IMR-90 (cell line): ENCODE data around the gene MTCL1. TPM values are rescaled to one million over a fixed set of nuclear protein-coding genes. Genes with fewer than 3 reads are reported as not detected.

Experiments
- ATAC-seq: fragments of 200-7000 bp; cut with Tn5 transposase; 2 replicates; pipeline ENCODE4 v1.9.1; 2020; ENCODE audit warnings: low read depth, mild to moderate bottlenecking, moderate library complexity
- BruUV-seq: library from RNA; stranded (reverse); fragments of 400-500 nt; replicated peaks from 2 replicates; lab custom pipeline; 2021; lab: Mats Ljungman, UMichigan
- CTCF ChIA-PET: fragments of 300-600 bp; formaldehyde crosslinking; extraction: SDS; loops from one replicate; lab custom pipeline; 2021; ENCODE audit warnings: antibody characterized with exemption; lab: Yijun Ruan, JAX
- POLR2A ChIA-PET: fragments of 300-600 bp; sonication (Branson Sonifier 250); formaldehyde crosslinking; loops from one replicate; lab custom pipeline; 2022; ENCODE audit warnings: antibody characterized with exemption; ENCODE audit not compliant: unreplicated experiment; lab: Charles Lee
- DNase-seq: peaks from one replicate; pipeline ENCODE4 v3.0.0; 2013
- H2AFZ ChIP-seq: replicated peaks from 2 replicates; pipeline ENCODE3; 2013; ENCODE audit warnings: low read length, mild to moderate bottlenecking; ENCODE audit not compliant: poor library complexity
- H2AK5ac ChIP-seq: 2 replicates; pipeline ENCODE4 v1.6.1; 2013; ENCODE audit warnings: low read depth, low read length, inconsistent platforms
- H2AK9ac ChIP-seq: replicated peaks from 2 replicates; pipeline ENCODE3; 2013; ENCODE audit warnings: mild to moderate bottlenecking, low read depth, low read length, moderate library complexity; ENCODE audit not compliant: poor library complexity
- H2BK120ac ChIP-seq: 2 replicates; pipeline ENCODE4 v1.6.1; 2013; ENCODE audit warnings: low read depth, low read length, inconsistent platforms
- H2BK15ac ChIP-seq: 3 replicates; pipeline ENCODE4 v1.6.1; 2013; ENCODE audit warnings: low read depth, low read length, inconsistent platforms
- H2BK20ac ChIP-seq: 2 replicates; pipeline ENCODE4 v1.6.1; 2013; ENCODE audit warnings: low read depth, mild to moderate bottlenecking, inconsistent platforms, low read length, moderate library complexity
- H2BK5ac ChIP-seq: 2 replicates; pipeline ENCODE4 v1.6.1; 2013; ENCODE audit warnings: mild to moderate bottlenecking, low read depth, low read length, inconsistent platforms; ENCODE audit not compliant: poor library complexity, severe bottlenecking
- H3K14ac ChIP-seq: replicated peaks from 2 replicates; pipeline ENCODE4 v1.6.1; 2013; ENCODE audit warnings: low read depth, low read length, inconsistent platforms
- H3K18ac ChIP-seq: 2 replicates; pipeline ENCODE4 v1.6.1; 2013; ENCODE audit warnings: low read depth, low read length, control low read depth
- H3K23ac ChIP-seq: 2 replicates; pipeline ENCODE4 v1.6.1; 2013; ENCODE audit warnings: low read depth, low read length, inconsistent platforms
- H3K27ac ChIP-seq: 2 replicates; pipeline ENCODE4 v1.5.1; 2013; ENCODE audit warnings: mild to moderate bottlenecking, control low read depth, low read length; ENCODE audit not compliant: insufficient read depth
- H3K27me3 ChIP-seq: 2 replicates; pipeline ENCODE4 v1.6.1; 2013; ENCODE audit warnings: low read length; ENCODE audit not compliant: control insufficient read depth, insufficient read depth
- H3K36me3 ChIP-seq: 2 replicates; pipeline ENCODE4 v1.6.1; 2013; ENCODE audit warnings: low read length, mixed read lengths; ENCODE audit not compliant: control insufficient read depth, insufficient read depth
- H3K4ac ChIP-seq: 2 replicates; pipeline ENCODE4 v1.6.1; 2013; ENCODE audit warnings: low read depth, low read length, inconsistent platforms
- H3K4me1 ChIP-seq: 2 replicates; pipeline ENCODE4 v1.6.1; 2013; ENCODE audit warnings: low read length, mixed read lengths; ENCODE audit not compliant: control insufficient read depth, insufficient read depth
- H3K4me2 ChIP-seq: 2 replicates; pipeline ENCODE4 v1.6.1; 2013; ENCODE audit warnings: low read depth, mild to moderate bottlenecking, control low read depth, low read length, moderate library complexity
- H3K4me3 ChIP-seq: 2 replicates; pipeline ENCODE4 v1.5.1; 2013; ENCODE audit warnings: low read depth, mild to moderate bottlenecking, control low read depth, low read length, moderate library complexity; ENCODE audit not compliant: insufficient read depth
- H3K56ac ChIP-seq: 2 replicates; pipeline ENCODE4 v1.6.1; 2013; ENCODE audit warnings: low read length, inconsistent platforms; ENCODE audit not compliant: insufficient read depth; ENCODE audit errors: extremely low read depth
- H3K79me1 ChIP-seq, 2 experiments: 2 replicates each; pipeline ENCODE4 v1.6.1; 2013; ENCODE audit warnings: low read length in 2 of 2, inconsistent platforms in 1 of 2, low read depth in 1 of 2
- H3K9ac ChIP-seq: 2 replicates; pipeline ENCODE4 v1.6.1; 2013; ENCODE audit warnings: low read depth, low read length, control low read depth
- H3K9me1 ChIP-seq: 2 replicates; pipeline ENCODE4 v1.6.1; 2013; ENCODE audit warnings: low read length, inconsistent platforms; ENCODE audit not compliant: insufficient read depth
- H3K9me3 ChIP-seq: 2 replicates; pipeline ENCODE4 v1.6.1; 2013; ENCODE audit warnings: low read length; ENCODE audit not compliant: control insufficient read depth, insufficient read depth
- H4K20me1 ChIP-seq: 2 replicates; pipeline ENCODE4 v1.6.1; 2013; ENCODE audit warnings: low read length, inconsistent platforms; ENCODE audit not compliant: insufficient read depth
- H4K5ac ChIP-seq: 2 replicates; pipeline ENCODE4 v1.6.1; 2013; ENCODE audit warnings: mild to moderate bottlenecking, low read depth, low read length, control low read depth
- H4K8ac ChIP-seq, 2 experiments: 2 replicates each; pipeline ENCODE4 v1.6.1; 2013; ENCODE audit warnings: low read depth in 2 of 2, low read length in 2 of 2, control low read depth in 1 of 2, inconsistent platforms in 1 of 2
- H4K91ac ChIP-seq: 2 replicates; pipeline ENCODE4 v1.6.1; 2013; ENCODE audit warnings: low read depth, low read length, inconsistent platforms; ENCODE audit not compliant: insufficient read depth
- CEBPB ChIP-seq: IDR thresholded peaks from 2 replicates; pipeline ENCODE4 v1.6.1; 2012; ENCODE audit warnings: low read depth, low read length, improper control_type of control experiment
- POLR2A ChIP-seq: IDR thresholded peaks from 2 replicates; pipeline ENCODE4 v1.6.1; 2012; ENCODE audit warnings: mild to moderate bottlenecking, low read depth, low read length
- WGBS, 2 experiments: methylation state at CpG; one replicate each; pipeline versions ENCODE4 v1.1.5 to v1.1.7; 2013; ENCODE audit warnings: missing lambda C conversion rate in 2 of 2; ENCODE audit not compliant: insufficient read length in 1 of 2; ENCODE audit errors: extremely low coverage in 2 of 2; 5-methylcytosine and 5-hydroxymethylcytosine counted together
- dilution Hi-C: fragments of 300-500 bp; cut with HindIII; formaldehyde crosslinking; loops from one replicate; pipeline ENCODE4 v1.14.3; 2018; ENCODE audit warnings: low sequenced_read_pairs; ENCODE audit not compliant: unreplicated experiment
- in situ Hi-C: fragments of 300-500 bp; cut with MboI; formaldehyde crosslinking; loops from 3 replicates; pipeline ENCODE4 v1.14.3; 2019; ENCODE audit warnings: low sequenced_read_pairs, inconsistent platforms, mixed read lengths
- intact Hi-C: fragments of 100-400 bp; cut with micrococcal nuclease; formaldehyde crosslinking; loops from 2 replicates; pipeline ENCODE4 v1.10.0; 2022
- polyA plus RNA-seq, 3 experiments: library from polyadenylated mRNA; depleted of rRNA; stranded (reverse); fragments of >200 nt; gene quantifications; 2 replicates each; pipeline ENCODE4 v1.2.3, GENCODE V29; 2012; ENCODE audit warnings: low replicate concordance in 1 of 3
- total RNA-seq: library from RNA; depleted of rRNA; stranded (reverse); fragments of >200 nt; gene quantifications from 2 replicates; pipeline ENCODE4 v1.2.3, GENCODE V29; 2012

The MTCL1 gene
- total and polyA plus RNA-seq, 2 of the 4 experiments (the other 2 are of a cell fraction), result 29.0 to 45.3 TPM

DNA sequence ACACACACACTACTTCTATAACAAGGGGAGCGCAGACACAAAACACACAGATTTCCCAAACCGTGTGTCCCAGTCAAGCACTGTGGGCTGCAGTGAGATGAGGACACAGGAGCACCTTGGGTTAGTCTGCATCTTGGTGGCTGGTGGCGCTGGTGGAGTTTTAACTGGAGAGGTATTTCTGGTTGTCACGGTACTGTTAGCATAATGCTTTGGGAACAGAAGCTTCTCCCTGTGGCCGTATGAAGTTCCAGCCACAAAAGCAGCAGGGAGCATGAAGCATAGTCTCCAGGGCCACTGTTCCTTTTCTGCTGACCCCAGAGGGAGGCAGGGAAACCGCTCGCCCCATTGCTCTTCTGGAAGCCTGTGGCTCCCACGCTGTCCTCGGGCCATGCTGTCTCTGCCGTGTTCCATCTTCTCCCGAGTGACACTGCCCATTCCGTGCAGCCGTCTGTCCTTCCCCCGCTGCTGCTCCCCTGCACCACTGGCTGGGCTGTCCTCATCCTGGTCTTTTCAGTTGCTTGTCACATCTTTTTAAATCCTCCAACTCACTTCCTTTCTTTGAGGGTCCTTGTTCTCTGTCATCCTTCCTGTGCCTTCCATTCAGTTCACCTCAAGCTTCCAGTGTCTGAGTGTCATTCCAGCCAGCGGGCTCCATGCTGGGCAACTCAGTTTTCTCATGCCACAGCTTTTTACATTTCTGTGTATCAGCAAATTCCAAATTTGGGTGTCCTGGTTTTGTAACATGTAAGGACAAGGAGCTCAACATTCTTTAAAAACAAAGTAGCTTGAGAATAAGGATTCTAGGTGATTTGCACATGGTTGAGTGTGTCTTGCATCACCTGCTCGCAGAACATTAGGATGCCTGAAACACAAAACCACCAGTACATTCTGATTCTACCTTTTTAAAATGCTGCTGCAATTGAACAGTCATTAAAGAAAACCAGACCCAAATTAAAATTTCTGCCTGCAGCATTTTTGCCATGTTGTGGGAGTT is 125.0 kb downstream of the MTCL1 start:
- Histone ChIP-seq H3K4me2 (no peak overlapping the region), H4K8ac (peak overlapping the region; percentile 27 to 59; a peak in 3 of 4 replicates), H4K5ac (peak overlapping the region; percentile 8; the same call in 1 of the 2 replicates), H3K9me3 (no peaks in the 10 kb centered on the region), H4K91ac (peak overlapping the region; percentile 43), H3K14ac (peak overlapping the region; percentile 47), H2BK120ac (peak overlapping the region; percentile 39), H3K27ac (peak overlapping the region; percentile 9; the same call in 1 of the 2 replicates), H3K4ac (peak overlapping the region; percentile 55), H3K9me1 (peaks cover 39% of the 10 kb centered on the region), H3K79me1 (peaks cover 15 to 59% of the 10 kb centered on the region in 2 experiments), H2BK5ac (peak overlapping the region; percentile 40), H3K9ac (no peak overlapping the region), H3K27me3 (no peaks in the 10 kb centered on the region), H3K4me1 (peaks cover 18% of the 10 kb centered on the region), H2BK20ac (peak overlapping the region; percentile 23; the same call in 1 of the 2 replicates), H3K36me3 (peaks cover 35% of the 10 kb centered on the region), H4K20me1 (no peaks in the 10 kb centered on the region), H3K56ac (no peak overlapping the region), H3K18ac (0 out of 2 replicates have a peak overlapping the region, but pooled peaks have one; percentile 7), H2AFZ (peak overlapping the region; percentile 27), H2BK15ac (peak overlapping the region; percentile 36; the same call in 1 of the 3 replicates), H2AK5ac (peak overlapping the region; percentile 72), H3K23ac (peak overlapping the region; percentile 19; the same call in 1 of the 2 replicates), H2AK9ac (peak overlapping the region; percentile 84), H3K4me3 (no peak overlapping the region)
- BruUV-seq, result no TSS peak
- dilution Hi-C loops (no loop called here), in situ Hi-C loops (no loop called here), intact Hi-C loops (loop anchor here (10.0 kb wide), 1 partner anchor 224 kb away; no protein-coding TSS in a partner anchor)
- ATAC-seq (peak; percentile 5; the same call in 1 of the 2 replicates), DNase-seq (no peak)
- ChIA-PET CTCF (interaction anchor here (0.6 kb wide), 1 partner anchor 80 kb away, joined by 3 read pairs; no protein-coding TSS in a partner anchor), POLR2A (interaction anchor here (0.6 kb wide), 1 partner anchor 586 kb away, joined by 3 read pairs; no protein-coding TSS in a partner anchor)
- 94% methylated on average over 9 of the region's 16 CpGs; no CpG with 5 or more reads in 1 of the 2 experiments for WGBS, 2 experiments
- peak; percentile 41; the same call in 1 of the 2 replicates for TF ChIP-seq CEBPB
- no peak for TF ChIP-seq POLR2A
